DND-41 (cell line): Measurements from ENCODE around the gene FHIT.

Experiments used
- EZH2 ChIP-seq: IDR thresholded peaks from 3 replicates; pipeline ENCODE4 v1.6.1; 2012; ENCODE audit warnings: borderline replicate concordance, low read depth, mild to moderate bottlenecking, moderate library complexity, low read length, inconsistent platforms; ENCODE audit not compliant: severe bottlenecking
- TF ChIP-seq, protein P1 (sequence below): IDR thresholded peaks from 2 replicates; pipeline ENCODE4 v1.5.1; 2012; ENCODE audit warnings: borderline replicate concordance, low read length, moderate library complexity, mild to moderate bottlenecking; ENCODE audit not compliant: poor library complexity, severe bottlenecking; ENCODE audit errors: extremely low read depth

DNA sequence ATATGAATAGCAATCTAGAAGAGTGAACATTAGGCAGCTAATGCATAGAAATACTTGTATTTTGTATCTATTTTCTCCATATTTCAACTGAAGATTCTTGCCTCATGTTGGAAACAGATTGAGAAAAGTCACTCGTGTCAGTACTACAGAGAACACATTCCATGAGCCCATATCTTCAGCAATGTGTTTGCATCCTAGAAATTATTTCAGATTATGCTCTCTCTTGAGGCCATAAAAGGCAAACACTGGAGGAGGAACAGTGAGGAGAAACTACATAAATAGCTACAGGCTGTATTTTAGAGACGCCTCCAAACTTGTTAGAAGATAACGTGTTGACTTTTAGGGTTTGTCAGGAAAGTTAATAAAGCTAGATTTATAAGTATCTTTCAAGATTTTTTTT is 906.9 kb downstream of the FHIT start:
- TF ChIP-seq, protein P1, sequence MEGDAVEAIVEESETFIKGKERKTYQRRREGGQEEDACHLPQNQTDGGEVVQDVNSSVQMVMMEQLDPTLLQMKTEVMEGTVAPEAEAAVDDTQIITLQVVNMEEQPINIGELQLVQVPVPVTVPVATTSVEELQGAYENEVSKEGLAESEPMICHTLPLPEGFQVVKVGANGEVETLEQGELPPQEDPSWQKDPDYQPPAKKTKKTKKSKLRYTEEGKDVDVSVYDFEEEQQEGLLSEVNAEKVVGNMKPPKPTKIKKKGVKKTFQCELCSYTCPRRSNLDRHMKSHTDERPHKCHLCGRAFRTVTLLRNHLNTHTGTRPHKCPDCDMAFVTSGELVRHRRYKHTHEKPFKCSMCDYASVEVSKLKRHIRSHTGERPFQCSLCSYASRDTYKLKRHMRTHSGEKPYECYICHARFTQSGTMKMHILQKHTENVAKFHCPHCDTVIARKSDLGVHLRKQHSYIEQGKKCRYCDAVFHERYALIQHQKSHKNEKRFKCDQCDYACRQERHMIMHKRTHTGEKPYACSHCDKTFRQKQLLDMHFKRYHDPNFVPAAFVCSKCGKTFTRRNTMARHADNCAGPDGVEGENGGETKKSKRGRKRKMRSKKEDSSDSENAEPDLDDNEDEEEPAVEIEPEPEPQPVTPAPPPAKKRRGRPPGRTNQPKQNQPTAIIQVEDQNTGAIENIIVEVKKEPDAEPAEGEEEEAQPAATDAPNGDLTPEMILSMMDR: no peak
- no peak for TF ChIP-seq EZH2
